ENCODE measurements around the gene ADD2.

The ADD2 gene

GRCh38 chr2:70710038-70710690, 57.8 kb downstream of the ADD2 start:
- TF ChIP-seq CTCF (conservative IDR thresholded peaks at IDR 0.05; ENCODE audit: low read depth, low read length): no peak
- no peak for DNase-seq (ENCODE audit: low read depth)
- H3K4me3 ChIP-seq (ENCODE audit: low read length): no peak overlapping the region

- H3K4me3 ChIP-seq (ENCODE audit: low read length): no peak overlapping the region
- peak; percentile 41 for DNase-seq (ENCODE audit: low read depth)
- no peak for TF ChIP-seq CTCF (conservative IDR thresholded peaks at IDR 0.05; ENCODE audit: low read depth, low read length)
Observed at GRCh38 chr2:70709275-70710037, 58.5 kb downstream of the ADD2 start.

- no peak overlapping the region for H3K4me3 ChIP-seq (ENCODE audit: low read length)
- no peak for TF ChIP-seq CTCF (conservative IDR thresholded peaks at IDR 0.05; ENCODE audit: low read depth, low read length)
- no peak for DNase-seq (ENCODE audit: low read depth)
Observed at GRCh38 chr2:70708376-70709199, 59.4 kb downstream of the ADD2 start.

GRCh38 chr2:70707706-70708105, 60.3 kb downstream of the ADD2 start:
- no peak for DNase-seq (ENCODE audit: low read depth)
- TF ChIP-seq CTCF (conservative IDR thresholded peaks at IDR 0.05; ENCODE audit: low read depth, low read length): no peak

GRCh38 chr2:70706026-70706795, 61.8 kb downstream of the ADD2 start:
- no peak for TF ChIP-seq CTCF (conservative IDR thresholded peaks at IDR 0.05; ENCODE audit: low read depth, low read length)
- DNase-seq (ENCODE audit: low read depth): no peak
- no peak overlapping the region for H3K4me3 ChIP-seq (ENCODE audit: low read length)

More at GRCh38 chr2:70707706-70708105, 60.3 kb downstream of the ADD2 start:
- H3K4me3 ChIP-seq (ENCODE audit: low read length): no peak overlapping the region

- DNase-seq (ENCODE audit: low read depth): no peak
- no peak overlapping the region for H3K4me3 ChIP-seq (ENCODE audit: low read length)
- no peak for TF ChIP-seq CTCF (conservative IDR thresholded peaks at IDR 0.05; ENCODE audit: low read depth, low read length)
Observed at GRCh38 chr2:70705160-70705850, 62.7 kb downstream of the ADD2 start.

Measured in retinal pigment epithelial cell (primary cell).